GM23248 (cell line): ENCODE data around the gene ACAT2.

Experiments used
- EZH2 ChIP-seq: fragments of 200-600 bp; sonication (generic); IDR thresholded peaks from 2 replicates; pipeline ENCODE4 v1.6.1; 2018; ENCODE audit warnings: antibody characterized with exemption, mild to moderate bottlenecking; ENCODE audit not compliant: insufficient read depth, poor library complexity, severe bottlenecking
- EZH2phosphoT487 ChIP-seq: fragments of 200-600 bp; sonication (generic); IDR thresholded peaks from 2 replicates; pipeline ENCODE4 v1.6.1; 2018; ENCODE audit warnings: antibody characterized with exemption, moderate library complexity, mild to moderate bottlenecking, low read depth; ENCODE audit not compliant: insufficient read depth

DNA sequence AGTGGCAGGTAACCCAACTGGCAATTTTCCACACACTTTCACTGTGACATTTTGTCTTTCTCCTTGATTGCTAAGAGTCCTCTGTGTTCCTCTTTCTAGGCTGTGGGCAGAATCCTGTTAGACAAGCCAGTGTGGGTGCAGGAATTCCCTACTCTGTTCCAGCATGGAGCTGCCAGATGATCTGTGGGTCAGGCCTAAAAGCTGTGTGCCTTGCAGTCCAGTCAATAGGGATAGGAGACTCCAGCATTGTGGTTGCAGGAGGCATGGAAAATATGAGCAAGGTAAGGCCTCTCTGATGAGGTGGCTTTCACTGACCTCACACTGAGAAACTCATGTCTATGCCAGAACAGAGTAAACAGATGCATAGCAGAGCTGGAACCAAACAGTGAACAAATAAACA, 5.1 kb downstream of the ACAT2 start:
- TF ChIP-seq EZH2, result no peak
- TF ChIP-seq EZH2phosphoT487, result no peak
